GM19397 (cell line): ENCODE data around the gene PLEKHG3.
"Not testable (repeated sequence)": the region's sequence is repeated elsewhere in the genome, so short reads cannot be mapped to it uniquely, and the experiment has no call there.

Source experiments
- ATAC-seq: cut with Tn5 transposase; IDR thresholded peaks from one replicate; pipeline ENCODE4 v1.9.1; 2021; ENCODE audit warnings: mild to moderate bottlenecking, moderate library complexity; ENCODE audit not compliant: unreplicated experiment

The PLEKHG3 gene

DNA sequence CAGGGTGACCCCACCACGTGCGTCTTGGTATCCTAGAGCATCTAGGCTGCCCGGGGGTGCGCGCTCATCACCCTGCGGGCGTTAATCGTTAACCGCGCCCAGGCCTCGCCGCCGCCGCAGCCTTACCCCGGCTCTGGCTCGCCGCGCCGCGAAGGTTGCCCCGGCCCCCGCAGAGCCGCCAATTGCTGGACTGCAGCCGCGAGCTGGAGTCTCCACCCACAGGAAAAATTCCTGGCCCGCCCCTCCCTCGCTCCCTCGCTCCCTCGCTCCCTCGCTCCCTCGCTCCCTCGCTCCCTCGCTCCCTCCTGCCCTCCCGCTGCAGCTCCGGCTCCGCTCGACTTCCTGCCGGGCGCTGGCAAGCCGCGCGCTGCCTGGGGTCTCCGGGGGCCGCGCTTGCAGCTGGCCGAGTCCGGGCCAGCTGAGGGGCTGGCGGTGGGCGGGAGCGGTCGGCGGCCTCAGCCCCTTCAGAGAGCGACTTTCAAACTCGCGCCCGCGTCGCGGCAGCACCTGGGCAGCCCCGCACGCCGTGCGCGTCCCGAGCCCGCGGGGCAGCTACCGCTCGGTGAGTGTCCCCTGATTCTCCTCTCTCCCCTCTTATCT, at the start of gene PLEKHG3:
Gene PLEKHG3, plus strand, starts transcription at position 282 of the 600 bp plus-strand sequence. CDS start 23,208 bp downstream, outside the sequence.
- ATAC-seq = no peak

DNA sequence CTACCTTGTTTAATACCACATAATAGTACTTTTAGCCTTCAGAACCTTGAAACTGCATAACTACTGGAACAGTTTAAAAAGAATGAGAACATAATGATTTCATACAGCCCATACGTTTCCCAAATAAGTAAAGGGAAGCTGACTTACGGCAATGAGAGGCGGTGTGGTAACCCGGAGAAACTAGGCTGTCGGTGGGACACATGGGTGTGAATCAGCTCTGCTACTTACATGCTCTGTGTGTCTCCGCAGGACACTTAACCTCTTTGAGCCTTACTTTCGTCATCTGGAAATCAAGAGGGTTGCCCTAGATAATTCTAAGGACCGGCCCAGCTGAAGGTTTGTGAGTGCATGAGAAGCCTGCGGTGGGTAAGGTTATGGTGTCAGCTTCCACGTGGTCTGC, 49.3 kb upstream of the PLEKHG3 start:
- no peak for ATAC-seq

DNA sequence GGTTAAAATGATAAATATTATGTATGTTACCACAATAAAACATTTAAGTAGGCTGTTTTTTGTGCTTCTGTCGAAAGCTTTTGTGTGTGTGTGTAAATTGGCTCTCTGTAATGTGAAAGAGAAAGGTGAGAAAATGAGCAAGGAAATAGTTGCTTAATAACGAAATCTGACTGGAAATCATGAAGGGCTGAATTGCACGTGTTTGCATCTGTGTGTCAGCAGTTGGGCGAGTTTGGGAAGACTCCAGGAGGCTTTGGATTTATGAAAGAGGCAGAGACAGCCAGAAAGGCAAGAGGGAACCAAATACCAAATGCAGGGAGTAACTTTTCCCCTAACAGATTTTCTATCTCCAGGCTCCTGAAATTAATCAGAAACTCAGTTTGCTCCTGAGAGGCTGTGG, 47.2 kb upstream of the PLEKHG3 start:
- ATAC-seq = no peak

DNA sequence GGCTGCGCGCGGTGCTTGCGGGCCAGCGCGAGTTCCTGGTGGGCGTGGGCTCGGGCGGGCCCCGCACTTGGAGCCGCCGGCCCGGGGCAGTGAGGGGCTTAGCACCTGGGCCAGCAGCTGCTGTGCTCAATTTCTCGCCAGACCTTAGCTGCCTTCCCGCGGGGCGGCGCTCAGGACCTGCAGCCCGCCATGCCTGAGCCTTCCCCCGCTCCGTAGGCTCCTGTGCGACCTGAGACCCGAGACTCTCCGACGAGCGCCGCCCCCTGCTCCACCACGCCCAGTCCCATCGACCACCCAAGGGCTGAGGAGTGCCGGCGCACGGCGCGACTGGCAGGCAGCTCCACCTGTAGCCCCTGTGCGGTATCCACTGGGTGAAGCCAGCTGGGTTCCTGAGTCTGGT, 46.0 kb upstream of the PLEKHG3 start:
- no peak for ATAC-seq

DNA sequence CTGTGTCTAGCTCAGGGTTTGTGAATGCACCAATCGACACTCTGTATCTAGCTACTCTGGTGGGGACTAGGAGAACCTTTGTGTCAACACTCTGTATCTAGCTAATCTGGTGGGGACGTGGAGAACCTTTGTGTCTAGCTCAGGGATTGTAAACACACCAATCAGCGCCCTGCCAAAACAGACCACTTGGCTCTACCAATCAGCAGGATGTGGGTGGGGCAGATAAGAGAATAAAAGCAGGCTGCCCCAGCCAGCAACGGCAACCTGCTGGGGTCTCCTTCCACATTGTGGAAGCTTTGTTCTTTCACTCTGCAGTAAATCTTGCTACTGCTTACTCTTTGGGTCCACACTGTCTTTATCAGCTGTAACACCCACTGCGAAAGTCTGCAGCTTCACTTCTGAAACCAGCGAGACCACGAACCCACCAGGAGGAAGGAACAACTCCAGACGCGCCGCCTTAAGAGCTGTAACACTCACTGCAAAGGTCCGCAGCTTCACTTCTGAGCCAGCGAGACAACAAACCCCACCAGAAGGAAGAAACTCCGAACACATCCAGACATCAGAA, 45.4 kb upstream of the PLEKHG3 start:
- not testable (repeated sequence) for ATAC-seq

DNA sequence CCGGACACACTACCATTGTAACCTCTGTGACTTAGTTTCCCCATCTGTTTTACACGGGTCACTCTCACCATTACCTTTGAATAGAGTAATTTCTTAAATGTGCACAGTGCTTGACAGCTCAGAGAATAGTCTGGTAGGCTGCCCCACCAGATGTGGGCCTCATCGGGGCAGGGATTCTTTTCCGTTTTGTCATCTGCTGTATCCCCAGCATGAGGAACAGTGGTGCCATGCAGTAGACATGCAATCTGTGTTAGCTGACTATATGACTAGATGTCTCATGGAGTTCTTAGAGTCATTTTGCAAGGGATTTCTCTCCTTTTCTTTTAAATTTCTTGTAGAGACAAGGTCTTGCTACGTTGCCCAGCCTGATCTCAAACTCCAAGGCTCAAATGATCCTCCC, 44.9 kb upstream of the PLEKHG3 start:
- no peak for ATAC-seq

DNA sequence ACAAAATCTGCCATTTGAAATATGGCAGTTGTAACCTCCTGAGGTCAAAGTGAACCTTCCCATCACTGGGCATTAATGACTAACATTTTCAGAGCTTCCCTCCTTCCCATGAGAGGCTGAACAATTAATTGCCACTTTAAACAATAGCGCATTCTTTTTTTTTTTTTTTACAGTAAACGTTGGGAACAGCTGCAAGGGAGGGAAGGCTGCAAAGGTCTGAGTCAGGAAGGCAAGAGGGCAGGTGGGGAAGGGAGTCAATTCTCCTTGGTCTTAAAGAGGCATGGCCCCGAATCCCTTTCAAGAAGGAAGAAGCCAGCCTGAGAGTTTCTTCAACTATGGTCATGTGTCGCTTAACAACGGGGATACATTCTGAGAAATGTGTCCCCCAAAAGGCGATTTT, 41.0 kb upstream of the PLEKHG3 start:
- ATAC-seq = no peak

DNA sequence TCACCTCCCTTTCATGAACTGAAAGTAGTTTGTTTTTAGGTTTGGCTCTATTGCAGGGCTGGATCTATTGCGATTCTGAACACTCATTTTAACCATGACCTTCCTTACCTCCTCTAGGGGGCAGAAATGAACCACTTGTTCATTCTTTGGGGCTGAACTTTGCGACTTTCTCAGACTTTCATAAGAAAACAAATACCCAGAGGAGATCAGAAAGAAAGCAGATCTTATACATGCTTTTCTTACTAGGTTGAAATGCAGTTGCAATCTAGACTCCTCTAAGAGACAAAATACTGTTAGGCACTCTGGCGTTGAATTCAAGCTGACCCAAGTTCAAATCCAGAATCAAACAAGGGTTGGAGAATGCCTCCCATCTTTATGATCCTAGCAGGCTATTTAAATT, 32.6 kb upstream of the PLEKHG3 start:
- no peak for ATAC-seq

DNA sequence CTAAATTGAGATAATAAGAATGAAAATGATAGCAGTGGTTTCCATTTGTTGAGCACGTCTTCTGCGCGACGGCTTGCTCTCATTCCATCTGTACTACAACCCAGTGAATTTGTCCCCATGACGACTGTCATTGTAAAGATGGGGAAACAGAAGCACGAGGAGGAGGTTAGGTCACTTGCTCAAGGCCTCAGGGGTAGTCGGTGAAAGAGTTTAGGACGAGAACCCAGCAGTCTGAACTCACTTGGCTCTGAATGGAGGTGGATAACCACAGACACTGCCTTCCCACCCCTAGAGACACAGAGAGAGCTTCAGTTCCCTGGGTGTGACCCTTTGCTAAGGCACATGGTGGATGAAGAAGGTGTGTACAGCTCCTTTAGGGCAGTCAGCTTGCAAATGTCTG, 30.9 kb upstream of the PLEKHG3 start:
- ATAC-seq = no peak

DNA sequence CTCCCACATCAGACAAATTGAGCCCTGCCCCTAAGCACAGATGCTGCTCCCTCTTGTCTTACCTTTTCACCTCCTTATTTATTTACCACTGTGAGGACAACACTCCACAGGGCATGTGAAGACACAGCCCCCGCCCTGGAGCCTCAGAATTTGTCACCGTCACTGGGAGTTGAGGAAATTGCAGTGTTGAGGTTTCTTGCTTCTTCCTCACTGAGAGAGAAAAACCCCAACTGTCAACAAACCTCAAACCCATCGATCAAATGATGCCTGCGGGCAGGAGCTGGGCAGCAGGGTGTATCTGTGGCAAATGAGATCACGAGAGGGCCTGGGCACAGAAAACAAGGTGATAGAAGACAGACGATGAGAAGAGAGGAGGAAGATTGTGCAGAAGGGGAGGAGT, 30.5 kb upstream of the PLEKHG3 start:
- no peak for ATAC-seq

DNA sequence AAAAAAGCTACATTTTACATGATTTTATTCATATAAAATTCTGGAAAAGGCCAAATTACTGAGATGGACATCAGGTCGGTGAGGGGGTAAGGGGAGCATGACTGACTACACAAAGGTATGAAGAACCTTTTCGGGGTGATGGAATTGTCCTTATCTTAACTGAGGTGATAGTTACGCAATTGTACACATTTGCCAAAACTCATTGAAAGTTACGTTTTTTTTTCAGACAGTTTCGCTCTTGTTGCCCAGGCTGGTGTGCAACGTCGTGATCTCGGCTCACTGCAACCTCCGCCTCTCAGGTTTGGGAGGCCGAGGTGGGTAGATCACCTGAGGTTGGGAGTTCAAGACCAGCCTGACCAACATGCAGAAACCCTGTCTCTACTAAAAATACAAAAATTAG, 29.4 kb upstream of the PLEKHG3 start:
- ATAC-seq = no peak

DNA sequence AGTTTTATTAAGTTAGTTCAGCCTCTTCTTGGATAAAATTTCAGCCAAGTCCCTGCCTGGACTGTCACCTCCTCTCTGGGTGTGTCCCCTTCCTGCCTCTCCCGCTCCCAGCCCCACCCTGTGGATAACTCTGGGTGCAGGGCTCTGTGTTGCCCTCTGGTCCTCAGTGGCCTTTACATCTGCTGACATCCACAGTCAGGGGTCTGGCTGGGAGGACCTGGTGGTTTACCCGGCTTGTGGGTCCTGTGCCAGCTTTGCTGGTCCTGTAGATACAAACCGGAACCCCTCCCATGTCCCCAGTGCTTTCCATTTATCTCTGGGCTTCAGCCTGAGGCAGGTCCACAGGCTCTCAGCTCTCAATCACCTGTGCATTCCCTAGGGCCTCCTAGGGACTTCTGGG, 28.9 kb upstream of the PLEKHG3 start:
- no peak for ATAC-seq

DNA sequence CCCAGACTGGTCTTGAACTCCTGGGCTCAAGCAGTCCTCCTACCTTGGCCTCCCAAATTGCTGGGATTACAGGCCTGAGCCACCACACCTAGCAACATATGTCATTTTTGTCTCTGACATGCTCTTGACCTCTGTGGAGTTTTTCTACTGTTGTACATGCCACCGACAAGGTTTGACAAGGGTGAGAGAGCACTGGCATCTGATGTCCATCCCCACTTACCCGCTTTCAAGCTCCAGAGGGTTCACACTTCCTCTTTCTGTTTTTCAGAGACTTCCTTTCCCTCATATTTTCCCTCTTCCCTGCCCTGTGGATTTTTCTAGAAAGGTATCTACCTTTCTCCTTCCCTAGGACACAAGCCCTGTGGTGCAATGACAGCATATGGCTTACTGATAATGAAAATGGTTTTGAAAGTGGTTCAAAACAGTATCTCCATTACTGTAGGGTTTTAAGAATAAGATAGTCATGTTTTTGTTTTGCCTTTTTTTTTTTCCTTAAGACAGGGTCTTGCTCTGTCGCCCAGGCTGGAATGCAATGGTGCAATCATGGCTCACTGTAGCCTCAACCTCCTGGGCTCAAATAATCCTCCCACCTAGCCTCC, 27.7 kb upstream of the PLEKHG3 start:
- no peak for ATAC-seq

DNA sequence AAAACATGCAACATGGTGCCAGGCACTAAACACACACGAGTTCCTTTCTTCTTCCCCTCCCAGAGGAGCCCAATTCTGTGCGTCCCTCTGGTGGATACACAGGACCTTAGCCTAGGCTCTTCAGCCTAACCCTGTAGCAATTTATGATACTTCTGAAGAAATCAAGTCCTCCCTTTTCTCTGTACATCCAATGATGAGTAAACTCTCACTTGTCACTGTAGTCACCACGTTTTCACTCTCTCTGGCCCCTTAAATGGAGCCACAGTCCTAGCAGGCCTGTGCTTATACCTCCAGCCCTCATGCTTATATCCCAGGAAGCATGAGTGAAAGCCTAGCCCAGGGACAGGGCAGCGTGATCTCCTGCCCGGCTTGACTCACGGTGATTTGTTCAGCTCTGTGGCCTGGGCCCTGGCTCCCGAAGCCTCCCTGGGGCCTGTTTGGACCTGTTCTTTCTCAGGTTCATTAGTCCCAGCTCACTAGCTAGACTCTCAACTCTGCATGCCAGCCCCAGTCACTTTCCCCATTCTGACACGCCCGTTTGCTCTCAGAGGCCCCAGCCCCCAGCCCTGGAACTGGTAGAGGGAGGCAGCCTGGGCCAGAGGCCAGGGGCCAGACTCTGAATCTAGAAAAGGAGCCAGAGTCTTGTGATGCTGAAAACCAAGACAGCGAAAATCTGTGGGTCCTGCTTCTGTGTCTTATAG, 24.1 kb upstream of the PLEKHG3 start:
- ATAC-seq = no peak

DNA sequence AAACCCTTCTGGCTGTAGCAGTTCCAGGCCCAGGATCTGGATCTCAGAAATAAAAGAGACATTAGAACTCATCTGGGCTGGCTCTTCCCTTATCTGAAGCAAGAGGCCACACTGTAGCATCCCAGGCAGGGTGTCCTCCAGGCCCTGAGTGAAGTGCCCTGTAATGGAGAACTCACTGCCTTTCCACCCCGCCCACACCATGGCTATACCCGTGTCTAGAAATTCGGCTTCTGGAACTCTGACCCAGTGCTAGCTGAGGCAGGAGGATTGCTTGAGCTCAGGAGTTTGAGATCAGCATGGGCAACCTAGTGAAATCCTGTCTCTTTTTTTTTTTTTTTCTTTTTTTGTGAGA, 23.5 kb upstream of the PLEKHG3 start:
- no peak for ATAC-seq

DNA sequence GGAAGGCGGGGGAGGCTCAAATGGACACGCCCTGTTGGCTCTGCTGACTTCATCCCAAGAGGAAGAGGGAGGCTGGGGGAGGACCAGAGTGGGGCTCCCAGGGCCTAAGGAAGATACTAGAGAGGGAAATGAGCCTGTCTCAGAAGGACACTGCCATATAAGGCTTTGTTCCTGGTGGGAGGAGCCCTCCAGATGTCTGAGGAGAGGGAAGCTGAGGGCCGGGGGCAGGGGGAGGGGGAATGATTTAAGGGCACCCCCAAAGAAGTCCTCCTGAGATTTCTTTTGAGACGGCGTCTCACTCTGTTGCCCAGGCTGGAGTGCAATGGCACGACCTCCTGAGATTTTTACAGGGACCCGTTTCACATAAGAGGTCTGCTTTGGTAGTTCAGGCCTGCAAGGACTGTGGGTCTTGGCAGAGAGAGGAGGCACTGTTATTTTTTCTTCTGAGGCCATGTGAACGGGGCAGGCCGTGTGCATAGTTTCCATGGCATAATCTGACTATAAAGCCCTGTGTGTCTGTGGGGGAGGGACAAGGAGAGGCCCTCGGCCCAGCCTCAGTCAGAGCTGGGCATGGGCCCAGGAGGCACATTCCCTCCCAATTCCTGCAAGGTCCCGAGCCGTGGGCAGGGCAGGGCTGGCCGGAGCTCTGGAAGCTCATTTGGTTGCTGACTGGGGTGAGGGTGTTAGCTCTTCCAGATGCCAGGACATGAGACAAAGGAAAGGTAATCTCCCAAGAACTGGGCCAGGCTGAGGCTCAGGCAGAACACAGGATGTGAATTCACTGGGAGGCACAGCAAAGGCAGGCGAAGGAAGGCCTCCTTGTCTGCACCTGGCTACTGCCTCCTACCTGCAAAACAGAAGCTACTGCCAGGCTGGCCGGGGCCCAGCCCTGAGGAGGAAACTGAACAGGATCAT, 22.2 kb upstream of the PLEKHG3 start:
- no peak for ATAC-seq

DNA sequence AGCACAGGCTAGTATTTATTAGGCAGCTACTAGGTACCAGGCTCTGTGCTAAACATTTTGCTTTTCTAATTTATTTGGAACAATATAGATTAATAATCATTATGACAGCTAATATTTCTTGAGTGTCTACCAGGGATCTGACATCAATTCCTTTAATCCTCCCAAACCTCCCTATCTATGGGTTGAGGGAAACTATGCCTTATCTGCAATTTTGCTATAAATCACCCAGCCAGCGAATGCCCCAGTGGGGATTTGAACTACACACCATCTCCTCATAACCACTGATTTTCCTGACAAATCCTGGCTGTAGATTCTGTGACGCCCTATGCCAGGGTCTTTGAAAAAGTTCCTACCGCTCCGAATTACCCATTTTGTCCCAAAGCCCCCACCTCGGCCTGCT, 21.4 kb upstream of the PLEKHG3 start:
- no peak for ATAC-seq

DNA sequence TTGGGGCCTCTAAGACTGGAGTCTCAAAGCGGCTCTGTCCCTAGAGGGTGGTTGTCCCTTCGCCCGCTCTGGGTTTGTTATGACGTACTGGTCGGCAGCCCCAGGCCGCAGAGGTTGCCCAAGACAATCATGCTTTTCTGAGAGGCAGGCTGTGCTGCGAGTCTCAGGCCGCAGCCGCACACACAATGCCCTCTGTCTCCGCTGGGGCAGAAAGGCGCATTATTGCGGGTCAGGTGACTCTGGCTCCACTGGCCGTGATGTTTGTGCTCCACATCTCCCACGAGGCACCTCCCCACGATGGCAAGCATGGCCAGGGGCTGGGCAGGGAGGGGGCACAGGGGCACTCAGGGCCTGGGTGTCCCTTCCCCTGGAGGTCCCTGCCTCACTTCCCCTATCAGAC, 21.0 kb upstream of the PLEKHG3 start:
- ATAC-seq = no peak

DNA sequence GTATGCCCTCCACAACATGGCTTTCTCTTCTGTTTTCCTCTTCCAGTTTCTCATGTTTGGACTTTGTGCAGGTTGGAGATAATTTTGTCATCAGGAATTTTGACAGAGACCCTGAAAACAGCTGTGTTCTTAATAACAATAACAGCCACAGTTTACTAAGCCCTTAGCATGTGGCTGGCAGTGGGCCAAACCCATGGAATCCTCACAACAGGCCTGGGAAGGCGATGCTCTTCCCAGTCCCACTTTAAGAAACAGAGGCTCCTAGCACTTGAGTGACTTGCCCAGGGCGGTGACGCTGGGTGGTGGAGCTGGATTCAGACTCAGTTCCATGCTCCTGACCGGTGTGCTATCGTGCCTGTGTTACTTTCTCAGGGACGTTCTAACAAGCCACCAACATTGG, 20.1 kb upstream of the PLEKHG3 start:
- no peak for ATAC-seq

DNA sequence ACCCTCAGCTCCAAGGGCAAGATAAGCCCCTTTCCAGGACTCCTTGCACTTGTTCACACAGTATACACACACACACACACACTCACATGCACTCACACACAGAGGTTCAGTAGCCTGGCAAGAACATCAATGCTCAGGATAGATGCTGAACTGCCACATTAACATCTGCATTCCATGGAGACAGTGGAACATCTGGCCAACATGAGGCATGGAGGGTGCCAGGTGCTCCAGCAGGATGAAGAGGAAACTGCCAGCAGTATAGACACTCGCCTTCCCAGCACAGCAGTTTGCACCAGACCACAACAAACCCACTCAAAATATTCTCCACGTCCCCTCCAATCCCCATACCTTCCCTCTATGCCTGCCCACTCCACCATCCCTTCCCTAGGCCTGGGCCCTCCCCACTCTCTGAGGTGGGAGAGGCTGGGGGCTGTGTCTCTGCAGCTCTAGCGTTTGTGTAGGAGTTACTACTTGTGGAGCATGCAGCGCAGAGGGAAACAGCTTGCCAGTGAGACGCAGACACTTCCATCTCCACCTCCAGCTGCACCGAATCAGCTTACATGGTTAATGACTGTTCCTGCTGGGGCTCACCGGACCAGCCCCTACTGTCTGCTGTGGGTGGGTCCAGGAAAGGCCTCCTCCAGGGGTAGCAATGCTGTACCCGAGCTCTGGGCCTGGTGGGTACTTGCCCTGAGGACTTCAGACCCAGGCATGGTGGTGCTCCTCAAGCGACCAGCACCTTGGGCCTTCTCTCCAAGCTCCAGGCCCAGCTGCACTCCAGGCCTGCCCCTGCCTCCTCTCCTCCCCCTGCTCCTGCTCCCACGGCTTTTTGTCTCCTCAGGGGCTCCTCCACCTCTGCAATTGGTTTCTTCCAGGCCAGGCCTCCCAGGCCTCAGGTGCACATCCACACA, 18.6 kb upstream of the PLEKHG3 start:
- ATAC-seq = no peak
